HTR-8/SVneo (cell line): ENCODE measurements around the gene BCL2L1.
"Not testable (repeated sequence)": the region's sequence is repeated elsewhere in the genome, so short reads cannot be mapped to it uniquely, and the experiment has no call there.

Experiments used
- DNase-seq: peaks from one replicate; pipeline ENCODE4 v3.0.0; 2011; ENCODE audit warnings: low spot score, mixed read lengths; ENCODE audit not compliant: insufficient read length
- FAIRE-seq: peaks from 2 replicates; lab custom pipeline; 2011; peaks lifted over from hg19 to GRCh38; lab: Jason Lieb, UNC

The BCL2L1 gene

DNA sequence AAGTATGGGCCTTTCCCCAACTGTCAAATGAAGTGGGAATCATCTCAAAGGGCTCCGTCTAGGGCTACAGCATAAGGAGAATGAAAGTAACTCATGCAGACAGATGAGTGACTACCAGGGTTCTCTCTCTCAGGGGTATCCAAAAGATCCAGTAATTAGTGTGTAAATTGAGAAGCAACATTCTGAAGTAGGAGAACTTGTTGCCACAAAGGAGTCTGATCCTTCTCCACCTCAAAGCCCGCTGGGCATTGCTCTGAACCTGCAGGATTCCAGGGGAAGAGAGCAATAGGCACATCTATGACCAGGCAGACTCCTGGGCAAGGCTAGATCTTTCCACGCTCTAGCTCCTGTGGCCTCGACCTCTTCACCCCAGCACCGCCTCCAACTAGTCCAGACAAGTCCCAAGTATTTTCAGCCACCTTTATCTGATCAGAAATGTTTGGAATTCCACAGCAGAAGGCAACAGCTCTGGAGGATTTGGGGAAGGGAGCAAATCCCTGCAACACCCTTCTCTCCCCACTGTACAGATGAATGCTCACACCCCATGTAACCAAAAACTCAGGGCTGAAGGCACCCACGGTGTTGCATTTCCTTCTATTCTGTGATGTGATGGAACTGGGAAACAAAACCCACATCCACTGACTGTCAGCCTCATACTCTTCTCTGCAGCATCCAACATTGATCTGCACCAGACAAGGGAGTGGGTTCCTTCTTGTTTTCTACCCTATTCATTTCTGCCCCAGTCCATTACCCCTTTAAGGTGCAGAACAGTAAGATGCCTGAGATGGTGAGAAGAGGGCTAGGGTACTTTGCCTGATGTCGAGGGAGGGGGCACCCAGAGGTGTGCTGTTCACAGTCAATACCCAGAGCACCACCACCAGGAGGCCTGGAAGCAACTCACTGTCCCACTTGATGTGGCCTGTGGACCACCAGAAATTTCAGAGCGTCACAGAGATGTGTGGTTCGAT, 44.0 kb downstream of the BCL2L1 start:
- DNase-seq (peak; percentile 78), FAIRE-seq (no peak)

DNA sequence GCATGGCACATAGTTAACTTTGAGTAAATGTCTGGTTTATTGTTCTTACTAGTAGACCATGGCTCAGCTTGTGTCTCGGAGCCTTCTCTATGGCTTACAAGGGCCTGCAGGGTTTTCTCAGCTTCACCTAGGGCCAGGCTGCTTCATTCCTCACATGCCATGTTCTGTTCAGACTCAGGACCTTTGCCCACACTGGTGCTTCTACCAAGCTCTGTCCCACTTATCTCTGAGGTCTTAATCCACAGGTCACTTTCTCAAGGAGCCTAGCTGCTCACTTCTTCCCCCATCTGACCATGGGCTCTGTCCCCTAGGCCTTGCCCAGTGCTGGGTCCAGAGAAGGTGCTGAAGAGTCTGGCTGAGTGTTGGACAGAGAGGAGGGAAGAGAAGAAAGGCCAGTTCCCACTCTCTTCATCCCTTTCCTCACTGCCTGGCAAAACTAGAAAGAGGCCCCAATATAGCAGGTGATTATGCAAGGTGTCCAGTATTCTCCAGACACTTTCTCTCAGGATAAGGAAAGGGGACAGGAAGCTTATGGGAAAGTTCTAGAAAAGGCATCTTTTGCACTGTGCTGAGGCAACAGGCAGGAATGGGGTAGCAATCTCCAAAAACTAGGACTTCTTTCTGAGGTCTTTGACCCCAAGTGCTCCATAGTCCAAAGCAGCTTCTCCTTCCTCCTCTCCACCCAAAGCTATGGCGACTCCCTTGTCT, 45.0 kb downstream of the BCL2L1 start:
- FAIRE-seq (no peak), DNase-seq (no peak)

GRCh38 chr20:31676609-31676989, 46.1 kb downstream of the BCL2L1 start:
- FAIRE-seq (no peak), DNase-seq (no peak)

DNA sequence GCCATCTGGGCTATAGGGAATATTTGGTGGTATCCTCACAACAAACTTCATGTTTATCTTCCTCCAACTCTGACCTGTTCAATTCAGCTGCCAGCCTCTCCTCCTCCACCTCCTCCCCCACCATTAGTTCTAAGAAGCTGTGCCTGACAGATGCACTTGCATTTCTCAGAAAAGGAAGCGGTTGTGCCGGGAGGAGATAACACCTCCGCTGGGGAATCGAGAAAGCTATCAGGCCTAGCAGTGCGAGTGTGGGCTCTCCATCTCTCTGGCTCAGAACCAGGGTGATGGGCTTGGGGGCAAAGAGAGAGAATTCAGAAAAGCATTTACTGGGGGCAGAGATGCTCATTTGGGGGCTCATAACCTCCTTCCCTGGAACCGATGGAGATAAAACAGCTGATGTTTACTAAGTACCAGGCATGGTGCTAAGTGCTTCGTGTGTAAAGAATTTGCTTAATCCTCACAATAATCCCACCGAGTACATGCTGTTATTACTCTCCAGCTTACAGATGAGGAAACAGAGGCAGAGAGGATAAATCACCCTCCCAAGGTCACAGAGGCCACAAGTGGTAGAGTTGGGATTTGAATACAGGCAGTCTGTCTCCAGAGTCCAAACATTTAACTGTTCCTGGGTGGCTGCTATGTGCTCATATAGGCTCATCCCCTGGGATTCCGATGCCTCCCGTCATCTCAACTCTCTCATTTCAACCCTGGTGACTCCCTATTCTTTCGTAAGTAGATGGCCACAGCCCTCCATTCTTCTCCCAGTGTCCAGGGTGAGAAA, 46.6 kb downstream of the BCL2L1 start:
- no peak for FAIRE-seq

DNA sequence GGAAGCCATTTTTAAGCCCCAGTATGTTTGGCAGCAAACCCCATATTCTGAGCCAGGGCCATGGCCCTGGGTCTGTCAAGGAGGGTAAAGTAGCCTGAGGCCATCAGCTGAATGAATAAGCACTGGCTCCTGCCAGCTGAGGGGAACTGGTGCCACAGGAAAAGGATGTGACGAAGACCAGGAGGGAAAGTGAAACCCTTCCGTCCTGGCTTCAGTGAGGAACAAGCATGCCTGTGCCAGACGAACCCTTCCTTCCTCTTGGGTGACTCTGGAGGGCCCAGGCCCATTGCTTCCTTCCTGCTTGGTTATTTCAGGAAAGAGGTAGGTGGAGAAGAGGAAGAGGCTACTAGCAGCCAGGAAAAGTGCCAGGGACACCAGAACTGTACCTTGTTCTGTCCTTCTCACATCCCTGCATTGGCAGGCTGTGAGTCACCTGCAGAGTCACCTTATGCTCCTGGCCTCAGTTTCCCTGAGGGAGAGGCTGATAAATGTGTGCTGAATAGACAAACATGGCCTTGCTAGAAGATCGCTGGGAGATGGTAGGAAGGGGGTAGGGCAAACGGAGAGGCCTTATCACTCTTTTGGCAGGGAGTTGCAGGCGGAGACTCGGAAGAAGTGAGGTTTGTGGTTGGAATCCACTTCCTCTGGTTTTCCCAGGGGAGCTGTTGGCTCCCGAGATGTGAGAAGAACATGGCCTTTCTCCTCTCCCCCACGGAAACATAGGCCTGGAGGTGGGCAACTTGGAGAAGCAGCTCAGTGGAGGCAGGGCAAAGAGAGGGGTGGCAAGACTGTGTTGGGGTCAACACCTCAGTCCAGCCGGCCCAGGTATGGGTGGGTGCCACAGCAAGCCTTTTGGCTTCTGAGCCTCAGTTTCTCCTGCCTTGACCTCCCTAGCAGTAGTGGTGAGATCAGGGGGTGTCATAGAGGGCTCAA, 47.5 kb downstream of the BCL2L1 start:
- no peak for FAIRE-seq
- no peak for DNase-seq

More for the DNA sequence above, 46.6 kb downstream of the BCL2L1 start:
- DNase-seq = no peak

DNA sequence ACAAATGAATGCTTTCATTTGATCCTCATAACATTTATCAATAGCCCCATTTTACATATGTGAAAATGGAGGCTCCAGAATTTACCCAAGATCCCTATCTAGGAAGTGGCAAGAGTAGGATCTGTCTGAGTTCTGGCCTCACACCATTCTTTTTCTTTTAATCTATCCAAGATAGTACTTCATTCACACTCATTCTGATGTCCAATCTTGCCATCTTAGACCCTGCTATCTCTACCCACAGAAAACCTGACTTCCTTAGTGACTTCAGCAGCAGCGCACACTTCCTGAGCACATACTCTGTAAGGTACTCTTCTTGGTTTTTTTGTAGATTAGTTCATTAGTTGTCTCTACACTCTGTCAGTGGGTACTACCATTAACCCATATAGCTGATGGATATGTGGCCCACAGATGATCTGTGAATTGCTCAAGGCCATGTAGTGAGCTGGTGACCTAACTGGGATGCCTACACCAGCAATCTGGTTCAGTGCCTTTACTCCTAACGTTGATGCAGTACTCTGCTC, 48.7 kb downstream of the BCL2L1 start:
- FAIRE-seq (no peak), DNase-seq (no peak)

- FAIRE-seq = no peak
Observed at GRCh38 chr20:31673435-31673834, 49.2 kb downstream of the BCL2L1 start.

GRCh38 chr20:31671324-31671723, 51.3 kb downstream of the BCL2L1 start:
- FAIRE-seq = no peak

More at GRCh38 chr20:31673435-31673834, 49.2 kb downstream of the BCL2L1 start:
- no peak for DNase-seq

GRCh38 chr20:31670371-31671228, 52.1 kb downstream of the BCL2L1 start:
- no peak for DNase-seq
- no peak for FAIRE-seq

More at GRCh38 chr20:31671324-31671723, 51.3 kb downstream of the BCL2L1 start:
- DNase-seq = no peak

DNA sequence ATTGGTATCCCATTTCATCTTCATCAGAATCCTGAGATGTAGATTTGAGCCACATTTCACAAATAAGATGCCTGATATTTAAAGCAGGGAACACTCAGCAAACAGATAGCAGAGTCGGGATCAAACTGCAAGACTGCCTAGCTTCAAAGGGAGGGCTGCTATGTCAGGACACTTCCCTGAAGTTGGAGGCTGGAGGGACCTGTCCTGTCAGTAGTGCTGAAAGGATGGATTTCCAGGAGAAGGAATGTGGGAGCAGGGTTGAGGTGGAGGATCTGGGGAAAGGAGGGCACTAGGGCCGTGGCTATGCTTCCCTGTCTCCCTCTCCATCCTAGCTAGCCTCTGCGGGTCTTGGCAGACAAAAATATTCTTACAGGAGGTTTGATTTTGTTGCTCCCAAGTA, 52.8 kb downstream of the BCL2L1 start:
- FAIRE-seq = no peak
- no peak for DNase-seq

DNA sequence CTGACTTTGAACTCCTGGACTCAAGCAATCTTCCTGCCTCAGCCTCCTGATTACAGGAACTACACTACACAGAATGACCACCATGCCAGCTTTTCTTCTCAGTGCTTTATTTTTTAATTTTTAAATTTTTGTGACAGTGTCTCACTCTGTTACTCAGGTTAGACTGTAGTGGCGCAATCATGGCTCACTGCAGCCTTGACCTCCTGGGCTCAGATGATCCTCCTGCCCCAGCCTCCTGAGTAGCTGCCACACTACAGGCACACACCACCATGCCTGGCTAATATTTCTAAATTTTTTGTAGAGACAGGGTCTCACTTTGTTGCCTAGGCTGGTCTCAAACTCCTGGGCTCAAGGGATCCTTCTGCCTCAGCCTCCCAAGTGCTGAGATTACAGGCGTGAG, 53.7 kb downstream of the BCL2L1 start:
- FAIRE-seq = not testable (repeated sequence)

DNA sequence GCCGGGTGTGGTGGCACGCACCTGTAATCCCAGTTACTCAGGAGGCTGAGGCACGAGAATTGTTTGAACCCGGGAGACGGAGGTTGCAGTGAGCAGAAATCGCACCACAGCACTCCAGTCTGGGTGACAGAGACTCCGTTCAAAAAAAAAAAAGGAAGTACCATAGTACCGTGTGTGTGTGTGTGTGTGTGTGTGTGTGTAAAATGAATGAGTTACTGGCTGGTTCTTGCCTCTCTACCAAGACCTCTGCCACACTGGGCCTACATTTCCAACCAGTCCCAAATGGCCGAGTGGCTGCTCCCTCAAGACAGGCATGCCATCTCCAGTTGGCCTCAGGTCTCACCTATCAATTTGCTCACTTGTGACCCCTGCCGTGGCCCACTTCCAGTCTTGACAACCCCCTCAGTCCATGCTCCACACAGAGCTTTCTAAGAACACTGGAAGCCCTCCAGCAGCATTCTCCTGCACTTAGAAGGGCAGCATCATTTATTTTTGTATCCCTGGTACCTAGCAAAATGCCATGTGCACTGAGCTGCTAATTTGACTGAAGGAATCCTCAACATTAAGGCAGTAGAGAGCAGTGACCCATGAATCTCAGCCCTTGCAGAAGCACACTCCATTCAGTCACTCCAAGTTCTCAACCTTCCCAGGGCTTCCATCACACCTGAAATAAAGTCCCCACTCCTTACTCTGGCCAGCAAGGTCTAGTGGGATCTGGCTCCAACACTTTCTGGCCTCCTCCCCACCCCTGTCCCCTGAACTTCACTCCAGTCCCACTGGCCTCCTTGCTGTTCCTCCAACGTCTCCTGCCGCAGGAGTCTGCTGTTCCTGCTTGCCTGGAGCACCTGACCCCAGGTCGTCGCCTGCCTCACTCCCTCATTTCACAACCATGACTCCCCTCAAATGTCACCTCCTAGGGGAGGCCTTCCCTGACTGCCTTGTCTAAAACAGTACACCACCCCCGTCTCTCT, 55.1 kb downstream of the BCL2L1 start:
- FAIRE-seq (no peak), DNase-seq (no peak)

More for the DNA sequence above, 53.7 kb downstream of the BCL2L1 start:
- DNase-seq = not testable (repeated sequence)

- DNase-seq (no peak), FAIRE-seq (no peak)
Observed at GRCh38 chr20:31666258-31667042, 56.2 kb downstream of the BCL2L1 start.

DNA sequence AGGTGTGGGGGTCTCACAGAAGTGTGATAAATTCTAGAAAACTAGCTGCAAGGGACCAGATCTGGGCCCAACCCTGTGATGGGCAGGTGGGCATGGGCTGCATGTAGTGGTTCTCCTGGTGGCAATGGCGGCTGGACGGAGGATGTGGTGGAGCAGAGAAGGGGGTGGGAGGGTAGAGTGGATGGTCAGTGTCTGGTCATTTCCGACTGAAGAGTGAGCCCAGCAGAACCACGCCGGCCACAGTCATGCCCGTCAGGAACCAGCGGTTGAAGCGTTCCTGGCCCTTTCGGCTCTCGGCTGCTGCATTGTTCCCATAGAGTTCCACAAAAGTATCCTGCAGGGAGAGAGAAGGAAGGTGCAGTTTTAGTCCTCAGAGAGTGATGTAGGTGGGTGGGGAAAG, 56.9 kb downstream of the BCL2L1 start:
- DNase-seq = no peak
- FAIRE-seq = no peak

DNA sequence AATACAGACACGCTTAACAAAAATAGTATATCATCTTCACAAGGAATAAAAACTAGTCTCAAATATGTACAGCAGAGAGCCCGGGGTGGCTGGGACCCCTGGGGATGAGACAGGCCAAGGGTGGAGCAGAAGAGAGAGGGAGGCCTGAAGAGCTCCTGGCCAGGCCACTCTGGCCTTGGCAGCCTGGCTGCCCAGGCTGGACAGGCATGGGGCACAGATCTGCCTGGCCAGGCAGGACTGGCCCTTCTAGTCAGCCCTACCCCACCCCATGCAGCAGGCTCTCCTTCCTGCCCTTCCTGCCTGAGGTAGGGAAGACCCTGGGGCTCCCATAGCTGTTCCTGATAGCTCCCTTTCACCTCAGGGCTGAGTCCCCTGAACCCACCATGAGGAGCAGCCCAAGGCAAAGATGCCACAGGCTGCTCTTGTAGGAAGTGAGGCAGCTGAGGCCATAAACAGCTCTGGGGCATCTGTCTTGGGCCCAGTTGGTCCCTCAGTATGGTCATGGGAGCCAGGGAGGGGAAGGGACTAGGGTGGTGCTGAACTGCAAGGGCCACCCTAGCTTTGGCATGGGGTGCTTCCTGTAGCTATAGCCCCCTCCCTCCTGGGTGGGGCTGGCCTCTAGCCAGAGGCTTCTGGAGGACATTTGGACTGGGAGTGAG, 57.8 kb downstream of the BCL2L1 start:
- DNase-seq (no peak), FAIRE-seq (no peak)
